Ovary (tissue), 10 donors: Measurements from ENCODE around the gene LDB2. TPM values are rescaled to one million over a fixed set of nuclear protein-coding genes. Genes with fewer than 3 reads are reported as not detected.

Source experiments
- DNase-seq, 5 donors: peaks; one replicate each; pipeline ENCODE4 v3.0.0-alpha.2; 2019 to 2020
- H3K27ac ChIP-seq, 2 donors: fragments of 200-600 bp; one replicate each; pipeline versions ENCODE4 v1.5.1 to v1.8.0; 2019 to 2022
- H3K27me3 ChIP-seq: fragments of 200-600 bp; one replicate; pipeline ENCODE4 v1.8.0; 2022
- H3K36me3 ChIP-seq: fragments of 200-600 bp; sonication (generic); one replicate; pipeline ENCODE4 v1.5.1; 2019
- H3K4me1 ChIP-seq: one replicate; pipeline ENCODE4 v1.8.1; 2013; ENCODE audit warnings: mild to moderate bottlenecking, moderate library complexity; ENCODE audit not compliant: insufficient read depth
- H3K4me3 ChIP-seq: fragments of 200-600 bp; sonication (generic); one replicate; pipeline ENCODE4 v1.5.1; 2017
- H3K9me3 ChIP-seq, 2 donors: fragments of 200-600 bp in 1 of 2; sonication (generic) in 1 of 2; one replicate each; pipeline versions ENCODE4 v1.5.1 to v1.8.1; 2013 to 2019; ENCODE audit warnings: mild to moderate bottlenecking in 1 of 2, moderate library complexity in 1 of 2
- CTCF ChIP-seq, 3 donors: fragments of 450-650 bp in 2 of 3; fragments of 200-600 bp in 1 of 3; IDR thresholded peaks; one replicate each; pipeline versions ENCODE4 v1.5.1 to v1.8.0; 2016 to 2022; ENCODE audit warnings: antibody characterized with exemption in 3 of 3, mild to moderate bottlenecking in 1 of 3
- EP300 ChIP-seq: sonication (generic); formaldehyde crosslinking; IDR thresholded peaks from one replicate; pipeline ENCODE4 v1.6.1; 2017; ENCODE audit warnings: antibody characterized with exemption
- POLR2A ChIP-seq: fragments of 450-650 bp; IDR thresholded peaks from one replicate; pipeline ENCODE4 v1.6.1; 2017; ENCODE audit warnings: antibody characterized with exemption, mild to moderate bottlenecking, moderate library complexity
- WGBS, 3 donors: extraction: QIAGEN DNeasy Blood & Tissue Kit in 1 of 3; methylation state at CpG; one replicate each; pipeline versions ENCODE4 v1.1.5 to v1.1.7; 2013 to 2017; 5-methylcytosine and 5-hydroxymethylcytosine counted together
- intact Hi-C, 4 donors: fragments of 100-400 bp; cut with DNase I; formaldehyde crosslinking; loops; one replicate each; pipeline versions ENCODE4 v1.11.0 to v1.15.1; 2022 to 2023
- long read RNA-seq, 3 donors: library from polyadenylated mRNA in 2 of 3; unstranded in 2 of 3; transcript quantifications; one replicate each; pipeline ENCODE4 v2.0.0 and lab custom pipeline, GENCODE V29; 2021 to 2026
- polyA plus RNA-seq, 2 donors: library from polyadenylated mRNA; stranded (reverse); fragments of 200-250 nt in 1 of 2; fragments of 350-450 nt in 1 of 2; fragmentation: Illumina TruSeq in 1 of 2; extraction: RNeasy Lipid Tissue Mini Kit (QIAGEN cat#74804) in 1 of 2; gene quantifications; one replicate each; pipeline ENCODE4 v1.2.3, GENCODE V29; 2013 to 2014
- total RNA-seq, 7 donors: library from RNA; depleted of rRNA in 2 of 7; stranded (reverse); fragments of >200 nt in 2 of 7; fragmentation: NEBNext Ultra II Directional in 3 of 7; extraction: Animal tissue kit (Norgen Biotek cat#: 25700) in 3 of 7; gene quantifications; one replicate each; pipeline versions ENCODE4 v1.1.0 to v1.2.4, GENCODE V29; 2016 to 2023
- donor health status: DM: no; HTN: no; CAD: no; lungs with moderate emphysema.
- donor health status: DM: no; HTN: no; CAD: no.
- donor health status: Bipolar disorder and iron deficiency.
- donor health status: DM: yes; HTN: yes; CAD: no.
- donor health status: DM: no; HTN: no; CAD: no.
- donor health status: DM: yes; HTN: yes; CAD: no.

LDB2 gene
- 10 to 100 TPM; 17.0 to 69.2 (median 24.1) TPM for total RNA-seq
- 10 to 100 TPM; 40.9 to 89.1 TPM for polyA plus RNA-seq
- long read RNA-seq, donor 1, transcript LDB2-202 (9 exons, 2,476 nt): minor isoform, 6 of 67 reads
- long read RNA-seq, donor 1, transcript LDB2-216 (8 exons, 2,295 nt): minor isoform, 11 of 67 reads
- long read RNA-seq, donor 1, transcript LDB2-201 (8 exons, 2,548 nt): major isoform, 16 of 67 reads
- long read RNA-seq, donor 1, partial matches to known transcripts: 7 of 67 reads
- long read RNA-seq, donor 1, other reads (novel, unspliced or antisense): 26 of 67 reads
- long read RNA-seq, donor 2, partial matches to known transcripts: 0 of 1 reads
- long read RNA-seq, donor 2, other reads (novel, unspliced or antisense): 0 of 1 reads
- long read RNA-seq, donor 3, partial matches to known transcripts: 0 of 11 reads
- long read RNA-seq, donor 3, other reads (novel, unspliced or antisense): 8 of 11 reads

- no peak for TF ChIP-seq POLR2A
- no peak for TF ChIP-seq EP300
- no peak for TF ChIP-seq CTCF (IDR thresholded peaks at IDR 0.05)
- peaks cover 3% of the 10 kb centered on the region for H3K4me1 ChIP-seq
- H3K4me3 ChIP-seq: peak within 1 kb of the TSS; percentile 40
- 0 to 1% (median 0%) methylated on average over 18 of the region's 18 CpGs for WGBS, 3 donors
- H3K27ac ChIP-seq: peak within 1 kb of the TSS in 1 of 2 donors; percentile 46
- no peaks in the 10 kb centered on the region for H3K36me3 ChIP-seq
- no peaks in the 10 kb centered on the region for H3K27me3 ChIP-seq
- DNase-seq: peak; percentile 75 to 83 (median 81)
- intact Hi-C loops: no loop called here
- no peaks in the 10 kb centered on the region for H3K9me3 ChIP-seq
These were observed at the start of gene LDB2 for GRCh38 chr4:16897991-16898827. Gene LDB2, minus strand, starts transcription at chr4:16898645.

GRCh38 chr4:16942491-16942890 is 44.0 kb upstream of the LDB2 start:
- no peak overlapping the region for H3K27ac ChIP-seq
- DNase-seq: no peak
- H3K27me3 ChIP-seq: no peaks in the 10 kb centered on the region
- no peaks in the 10 kb centered on the region for H3K4me1 ChIP-seq
- WGBS, 3 donors: 94 to 98% (median 96%) methylated on average over 13 to 14 of the region's 14 CpGs
- no peak overlapping the region for H3K4me3 ChIP-seq
- H3K9me3 ChIP-seq: no peaks in the 10 kb centered on the region
- no peak for TF ChIP-seq CTCF (IDR thresholded peaks at IDR 0.05)
- no peak for TF ChIP-seq EP300
- no peak for TF ChIP-seq POLR2A
- intact Hi-C loops: no loop called here
- H3K36me3 ChIP-seq: no peaks in the 10 kb centered on the region

GRCh38 chr4:16939178-16939577 is 40.7 kb upstream of the LDB2 start:
- no peak for DNase-seq

More at GRCh38 chr4:16939178-16939577, 40.7 kb upstream of the LDB2 start:
- Histone ChIP-seq H3K36me3 (no peaks in the 10 kb centered on the region), H3K4me3 (no peak overlapping the region), H3K4me1 (no peaks in the 10 kb centered on the region), H3K27me3 (no peaks in the 10 kb centered on the region), H3K9me3 (no peaks in the 10 kb centered on the region), H3K27ac (no peak overlapping the region)
- intact Hi-C loops: no loop called here
- no peak for TF ChIP-seq CTCF (IDR thresholded peaks at IDR 0.05)
- TF ChIP-seq EP300: no peak
- no peak for TF ChIP-seq POLR2A
- 91 to 98% (median 98%) methylated on average over 2 of the region's 2 CpGs for WGBS, 3 donors
